IMR-90 (cell line): ENCODE results near the gene PAK1IP1. TPM values are rescaled to one million over a fixed set of nuclear protein-coding genes. Genes with fewer than 3 reads are reported as not detected.

Experiments
- ATAC-seq: fragments of 200-7000 bp; cut with Tn5 transposase; 2 replicates; pipeline ENCODE4 v1.9.1; 2020; ENCODE audit warnings: low read depth, mild to moderate bottlenecking, moderate library complexity
- BruUV-seq: library from RNA; stranded (reverse); fragments of 400-500 nt; replicated peaks from 2 replicates; lab custom pipeline; 2021; lab: Mats Ljungman, UMichigan
- CTCF ChIA-PET: fragments of 300-600 bp; formaldehyde crosslinking; extraction: SDS; loops from one replicate; lab custom pipeline; 2021; ENCODE audit warnings: antibody characterized with exemption; lab: Yijun Ruan, JAX
- POLR2A ChIA-PET: fragments of 300-600 bp; sonication (Branson Sonifier 250); formaldehyde crosslinking; loops from one replicate; lab custom pipeline; 2022; ENCODE audit warnings: antibody characterized with exemption; ENCODE audit not compliant: unreplicated experiment; lab: Charles Lee
- DNase-seq: peaks from one replicate; pipeline ENCODE4 v3.0.0; 2013
- H2AFZ ChIP-seq: replicated peaks from 2 replicates; pipeline ENCODE3; 2013; ENCODE audit warnings: low read length, mild to moderate bottlenecking; ENCODE audit not compliant: poor library complexity
- H2AK5ac ChIP-seq: 2 replicates; pipeline ENCODE4 v1.6.1; 2013; ENCODE audit warnings: low read depth, low read length, inconsistent platforms
- H2AK9ac ChIP-seq: replicated peaks from 2 replicates; pipeline ENCODE3; 2013; ENCODE audit warnings: mild to moderate bottlenecking, low read depth, low read length, moderate library complexity; ENCODE audit not compliant: poor library complexity
- H2BK120ac ChIP-seq: 2 replicates; pipeline ENCODE4 v1.6.1; 2013; ENCODE audit warnings: low read depth, low read length, inconsistent platforms
- H2BK15ac ChIP-seq: 3 replicates; pipeline ENCODE4 v1.6.1; 2013; ENCODE audit warnings: low read depth, low read length, inconsistent platforms
- H2BK20ac ChIP-seq: 2 replicates; pipeline ENCODE4 v1.6.1; 2013; ENCODE audit warnings: low read depth, mild to moderate bottlenecking, inconsistent platforms, low read length, moderate library complexity
- H2BK5ac ChIP-seq: 2 replicates; pipeline ENCODE4 v1.6.1; 2013; ENCODE audit warnings: mild to moderate bottlenecking, low read depth, low read length, inconsistent platforms; ENCODE audit not compliant: poor library complexity, severe bottlenecking
- H3K14ac ChIP-seq: replicated peaks from 2 replicates; pipeline ENCODE4 v1.6.1; 2013; ENCODE audit warnings: low read depth, low read length, inconsistent platforms
- H3K18ac ChIP-seq: 2 replicates; pipeline ENCODE4 v1.6.1; 2013; ENCODE audit warnings: low read depth, low read length, control low read depth
- H3K23ac ChIP-seq: 2 replicates; pipeline ENCODE4 v1.6.1; 2013; ENCODE audit warnings: low read depth, low read length, inconsistent platforms
- H3K27ac ChIP-seq: 2 replicates; pipeline ENCODE4 v1.5.1; 2013; ENCODE audit warnings: mild to moderate bottlenecking, control low read depth, low read length; ENCODE audit not compliant: insufficient read depth
- H3K27me3 ChIP-seq: 2 replicates; pipeline ENCODE4 v1.6.1; 2013; ENCODE audit warnings: low read length; ENCODE audit not compliant: control insufficient read depth, insufficient read depth
- H3K36me3 ChIP-seq: 2 replicates; pipeline ENCODE4 v1.6.1; 2013; ENCODE audit warnings: low read length, mixed read lengths; ENCODE audit not compliant: control insufficient read depth, insufficient read depth
- H3K4ac ChIP-seq: 2 replicates; pipeline ENCODE4 v1.6.1; 2013; ENCODE audit warnings: low read depth, low read length, inconsistent platforms
- H3K4me1 ChIP-seq: 2 replicates; pipeline ENCODE4 v1.6.1; 2013; ENCODE audit warnings: low read length, mixed read lengths; ENCODE audit not compliant: control insufficient read depth, insufficient read depth
- H3K4me2 ChIP-seq: 2 replicates; pipeline ENCODE4 v1.6.1; 2013; ENCODE audit warnings: low read depth, mild to moderate bottlenecking, control low read depth, low read length, moderate library complexity
- H3K4me3 ChIP-seq: 2 replicates; pipeline ENCODE4 v1.5.1; 2013; ENCODE audit warnings: low read depth, mild to moderate bottlenecking, control low read depth, low read length, moderate library complexity; ENCODE audit not compliant: insufficient read depth
- H3K56ac ChIP-seq: 2 replicates; pipeline ENCODE4 v1.6.1; 2013; ENCODE audit warnings: low read length, inconsistent platforms; ENCODE audit not compliant: insufficient read depth; ENCODE audit errors: extremely low read depth
- H3K79me1 ChIP-seq, 2 experiments: 2 replicates each; pipeline ENCODE4 v1.6.1; 2013; ENCODE audit warnings: low read length in 2 of 2, inconsistent platforms in 1 of 2, low read depth in 1 of 2
- H3K9ac ChIP-seq: 2 replicates; pipeline ENCODE4 v1.6.1; 2013; ENCODE audit warnings: low read depth, low read length, control low read depth
- H3K9me1 ChIP-seq: 2 replicates; pipeline ENCODE4 v1.6.1; 2013; ENCODE audit warnings: low read length, inconsistent platforms; ENCODE audit not compliant: insufficient read depth
- H3K9me3 ChIP-seq: 2 replicates; pipeline ENCODE4 v1.6.1; 2013; ENCODE audit warnings: low read length; ENCODE audit not compliant: control insufficient read depth, insufficient read depth
- H4K20me1 ChIP-seq: 2 replicates; pipeline ENCODE4 v1.6.1; 2013; ENCODE audit warnings: low read length, inconsistent platforms; ENCODE audit not compliant: insufficient read depth
- H4K5ac ChIP-seq: 2 replicates; pipeline ENCODE4 v1.6.1; 2013; ENCODE audit warnings: mild to moderate bottlenecking, low read depth, low read length, control low read depth
- H4K8ac ChIP-seq, 2 experiments: 2 replicates each; pipeline ENCODE4 v1.6.1; 2013; ENCODE audit warnings: low read depth in 2 of 2, low read length in 2 of 2, control low read depth in 1 of 2, inconsistent platforms in 1 of 2
- H4K91ac ChIP-seq: 2 replicates; pipeline ENCODE4 v1.6.1; 2013; ENCODE audit warnings: low read depth, low read length, inconsistent platforms; ENCODE audit not compliant: insufficient read depth
- BHLHE40 ChIP-seq: fragments of 150-350 bp; IDR thresholded peaks from 2 replicates; pipeline ENCODE4 v1.6.1; 2016; ENCODE audit warnings: mild to moderate bottlenecking, low read depth, low read length
- CHD1 ChIP-seq: IDR thresholded peaks from 2 replicates; pipeline ENCODE4 v1.6.1; 2012; ENCODE audit warnings: low read depth, low read length, improper control_type of control experiment
- MAZ ChIP-seq: IDR thresholded peaks from 2 replicates; pipeline ENCODE4 v1.6.1; 2012; ENCODE audit warnings: low read depth, mild to moderate bottlenecking, low read length, improper control_type of control experiment, moderate library complexity, borderline replicate concordance
- POLR2A ChIP-seq: IDR thresholded peaks from 2 replicates; pipeline ENCODE4 v1.6.1; 2012; ENCODE audit warnings: mild to moderate bottlenecking, low read depth, low read length
- SMC3 ChIP-seq: fragments of 150-350 bp; IDR thresholded peaks from 2 replicates; pipeline ENCODE4 v1.6.1; 2016; ENCODE audit warnings: low read depth, mild to moderate bottlenecking, antibody characterized with exemption, low read length, moderate library complexity
- WGBS, 2 experiments: methylation state at CpG; one replicate each; pipeline versions ENCODE4 v1.1.5 to v1.1.7; 2013; ENCODE audit warnings: missing lambda C conversion rate in 2 of 2; ENCODE audit not compliant: insufficient read length in 1 of 2; ENCODE audit errors: extremely low coverage in 2 of 2; 5-methylcytosine and 5-hydroxymethylcytosine counted together
- dilution Hi-C: fragments of 300-500 bp; cut with HindIII; formaldehyde crosslinking; loops from one replicate; pipeline ENCODE4 v1.14.3; 2018; ENCODE audit warnings: low sequenced_read_pairs; ENCODE audit not compliant: unreplicated experiment
- in situ Hi-C: fragments of 300-500 bp; cut with MboI; formaldehyde crosslinking; loops from 3 replicates; pipeline ENCODE4 v1.14.3; 2019; ENCODE audit warnings: low sequenced_read_pairs, inconsistent platforms, mixed read lengths
- intact Hi-C: fragments of 100-400 bp; cut with micrococcal nuclease; formaldehyde crosslinking; loops from 2 replicates; pipeline ENCODE4 v1.10.0; 2022
- polyA plus RNA-seq, 3 experiments: library from polyadenylated mRNA; depleted of rRNA; stranded (reverse); fragments of >200 nt; gene quantifications; 2 replicates each; pipeline ENCODE4 v1.2.3, GENCODE V29; 2012; ENCODE audit warnings: low replicate concordance in 1 of 3
- total RNA-seq: library from RNA; depleted of rRNA; stranded (reverse); fragments of >200 nt; gene quantifications from 2 replicates; pipeline ENCODE4 v1.2.3, GENCODE V29; 2012
- TF ChIP-seq, protein P1 (sequence below): fragments of 150-350 bp; IDR thresholded peaks from 2 replicates; pipeline ENCODE4 v1.6.1; 2016; ENCODE audit warnings: low read depth, mild to moderate bottlenecking, low read length, moderate library complexity, borderline replicate concordance
- TF ChIP-seq, protein P2 (sequence below): fragments of 150-350 bp; IDR thresholded peaks from 2 replicates; pipeline ENCODE4 v1.6.1; 2017; ENCODE audit warnings: mild to moderate bottlenecking, antibody characterized with exemption, low read length, low read depth

PAK1IP1 gene
- total and polyA plus RNA-seq, 2 of the 4 experiments (the other 2 are of a cell fraction): 16.9 to 22.9 TPM

DNA sequence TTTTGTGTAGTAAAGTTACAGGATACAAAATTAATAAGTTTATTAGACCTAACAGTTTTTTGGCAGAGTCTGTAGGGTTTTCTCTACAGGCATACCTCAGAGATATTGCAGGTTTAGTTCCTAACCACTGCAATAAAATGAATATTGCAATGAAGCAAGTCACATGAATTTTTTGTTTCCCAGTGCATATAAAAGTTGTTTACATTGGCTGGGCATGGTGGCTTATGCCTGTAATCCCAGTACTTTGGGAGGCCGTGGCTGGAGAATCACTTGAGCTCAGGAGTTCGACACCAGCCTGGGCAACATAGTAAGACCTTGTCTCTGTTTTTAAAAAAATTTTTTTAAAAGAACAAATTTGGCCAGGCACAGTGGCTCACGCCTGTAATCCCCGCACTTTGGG, 16.3 kb upstream of the PAK1IP1 start:
- BruUV-seq: no TSS peak
- Histone ChIP-seq H2BK120ac (no peak overlapping the region), H4K20me1 (no peaks in the 10 kb centered on the region), H2BK20ac (no peak overlapping the region), H4K8ac (no peak overlapping the region), H3K4me3 (no peak overlapping the region), H3K9ac (no peak overlapping the region), H2BK15ac (no peak overlapping the region), H3K18ac (no peak overlapping the region), H3K56ac (no peak overlapping the region), H3K23ac (no peak overlapping the region), H3K4me1 (no peaks in the 10 kb centered on the region), H2AFZ (no peak overlapping the region), H4K91ac (no peak overlapping the region), H3K4me2 (no peak overlapping the region), H2BK5ac (no peak overlapping the region), H2AK9ac (no peak overlapping the region), H4K5ac (no peak overlapping the region), H2AK5ac (no peak overlapping the region), H3K27me3 (0 out of 2 replicates have a peak, but pooled peaks cover 2% of the 10 kb centered on the region), H3K14ac (no peak overlapping the region), H3K4ac (no peak overlapping the region), H3K9me1 (no peaks in the 10 kb centered on the region), H3K27ac (no peak overlapping the region), H3K79me1 (no peaks in the 10 kb centered on the region), H3K9me3 (no peaks in the 10 kb centered on the region), H3K36me3 (no peaks in the 10 kb centered on the region)
- ChIA-PET POLR2A (no interaction called here), CTCF (interaction anchor here (0.6 kb wide), 1 partner anchor 66 kb away, joined by 4 read pairs; no protein-coding TSS in a partner anchor)
- TF ChIP-seq, protein P1, sequence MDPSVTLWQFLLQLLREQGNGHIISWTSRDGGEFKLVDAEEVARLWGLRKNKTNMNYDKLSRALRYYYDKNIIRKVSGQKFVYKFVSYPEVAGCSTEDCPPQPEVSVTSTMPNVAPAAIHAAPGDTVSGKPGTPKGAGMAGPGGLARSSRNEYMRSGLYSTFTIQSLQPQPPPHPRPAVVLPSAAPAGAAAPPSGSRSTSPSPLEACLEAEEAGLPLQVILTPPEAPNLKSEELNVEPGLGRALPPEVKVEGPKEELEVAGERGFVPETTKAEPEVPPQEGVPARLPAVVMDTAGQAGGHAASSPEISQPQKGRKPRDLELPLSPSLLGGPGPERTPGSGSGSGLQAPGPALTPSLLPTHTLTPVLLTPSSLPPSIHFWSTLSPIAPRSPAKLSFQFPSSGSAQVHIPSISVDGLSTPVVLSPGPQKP: no peak
- TF ChIP-seq MAZ: no peak
- TF ChIP-seq SMC3: no peak
- TF ChIP-seq BHLHE40: no peak
- no peak for TF ChIP-seq CHD1
- TF ChIP-seq, protein P2, sequence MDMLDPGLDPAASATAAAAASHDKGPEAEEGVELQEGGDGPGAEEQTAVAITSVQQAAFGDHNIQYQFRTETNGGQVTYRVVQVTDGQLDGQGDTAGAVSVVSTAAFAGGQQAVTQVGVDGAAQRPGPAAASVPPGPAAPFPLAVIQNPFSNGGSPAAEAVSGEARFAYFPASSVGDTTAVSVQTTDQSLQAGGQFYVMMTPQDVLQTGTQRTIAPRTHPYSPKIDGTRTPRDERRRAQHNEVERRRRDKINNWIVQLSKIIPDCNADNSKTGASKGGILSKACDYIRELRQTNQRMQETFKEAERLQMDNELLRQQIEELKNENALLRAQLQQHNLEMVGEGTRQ: no peak
- no peak for TF ChIP-seq POLR2A
- ATAC-seq: no peak
- no peak for DNase-seq
- in situ Hi-C loops (no loop called here), dilution Hi-C loops (no loop called here), intact Hi-C loops (no loop called here)
- WGBS, 2 experiments: 80% methylated on average over 1 of the region's 4 CpGs; no CpG with 5 or more reads in 1 of the 2 experiments
